Liver (tissue), 3 donors: Measurements from ENCODE around the gene CDC14A.

Experiments
- CTCF ChIP-seq: fragments of 150-350 bp; IDR thresholded peaks from 2 replicates; pipeline ENCODE4 v1.5.1; 2017; ENCODE audit warnings: improper control_type of control experiment, low read depth, low read length; ENCODE audit not compliant: missing input control
- RAD21 ChIP-seq, 2 donors: IDR thresholded peaks; 2 replicates each; pipeline ENCODE4 v1.6.1; 2016; ENCODE audit warnings: antibody characterized with exemption in 2 of 2, mild to moderate bottlenecking in 2 of 2
- YY1 ChIP-seq: IDR thresholded peaks from 2 replicates; pipeline ENCODE4 v1.6.1; 2016; ENCODE audit warnings: antibody characterized with exemption, mild to moderate bottlenecking
- donor health status: healthy.
- donor health status: healthy.

GRCh38 chr1:100309863-100310262 lies 42.4 kb upstream of the CDC14A start:
- no peak for TF ChIP-seq YY1
- TF ChIP-seq CTCF, result no peak
- no peak for TF ChIP-seq RAD21 (IDR thresholded peaks at IDR 0.05)
